Measurements from ENCODE around the gene PDZD8.

- TF ChIP-seq, protein P1, sequence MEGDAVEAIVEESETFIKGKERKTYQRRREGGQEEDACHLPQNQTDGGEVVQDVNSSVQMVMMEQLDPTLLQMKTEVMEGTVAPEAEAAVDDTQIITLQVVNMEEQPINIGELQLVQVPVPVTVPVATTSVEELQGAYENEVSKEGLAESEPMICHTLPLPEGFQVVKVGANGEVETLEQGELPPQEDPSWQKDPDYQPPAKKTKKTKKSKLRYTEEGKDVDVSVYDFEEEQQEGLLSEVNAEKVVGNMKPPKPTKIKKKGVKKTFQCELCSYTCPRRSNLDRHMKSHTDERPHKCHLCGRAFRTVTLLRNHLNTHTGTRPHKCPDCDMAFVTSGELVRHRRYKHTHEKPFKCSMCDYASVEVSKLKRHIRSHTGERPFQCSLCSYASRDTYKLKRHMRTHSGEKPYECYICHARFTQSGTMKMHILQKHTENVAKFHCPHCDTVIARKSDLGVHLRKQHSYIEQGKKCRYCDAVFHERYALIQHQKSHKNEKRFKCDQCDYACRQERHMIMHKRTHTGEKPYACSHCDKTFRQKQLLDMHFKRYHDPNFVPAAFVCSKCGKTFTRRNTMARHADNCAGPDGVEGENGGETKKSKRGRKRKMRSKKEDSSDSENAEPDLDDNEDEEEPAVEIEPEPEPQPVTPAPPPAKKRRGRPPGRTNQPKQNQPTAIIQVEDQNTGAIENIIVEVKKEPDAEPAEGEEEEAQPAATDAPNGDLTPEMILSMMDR (IDR thresholded peaks at IDR 0.05): no peak
- TF ChIP-seq ZFX (IDR thresholded peaks at IDR 0.05; ENCODE audit: borderline replicate concordance): no peak
Measured at GRCh38 chr10:117250411-117250810, 124.8 kb downstream of the PDZD8 start.

Data from 22Rv1 (cell line).